ENCODE data around the gene LACRT. TPM values are rescaled to one million over a fixed set of nuclear protein-coding genes. Genes with fewer than 3 reads are reported as not detected.
"Not testable (repeated sequence)": the region's sequence is repeated elsewhere in the genome, so short reads cannot be mapped to it uniquely, and the experiment has no call there.

The LACRT gene
- total RNA-seq, 1 donor from 2014 or later, result not detected

- DNase-seq (ENCODE audit: low spot score), result not testable (repeated sequence)
Observed at GRCh38 chr12:54639112-54639511, 4.4 kb upstream of the LACRT start.

- DNase-seq (ENCODE audit: low spot score), result no peak
Observed at GRCh38 chr12:54631988-54632728, 2.5 kb downstream of the LACRT start.

DNA sequence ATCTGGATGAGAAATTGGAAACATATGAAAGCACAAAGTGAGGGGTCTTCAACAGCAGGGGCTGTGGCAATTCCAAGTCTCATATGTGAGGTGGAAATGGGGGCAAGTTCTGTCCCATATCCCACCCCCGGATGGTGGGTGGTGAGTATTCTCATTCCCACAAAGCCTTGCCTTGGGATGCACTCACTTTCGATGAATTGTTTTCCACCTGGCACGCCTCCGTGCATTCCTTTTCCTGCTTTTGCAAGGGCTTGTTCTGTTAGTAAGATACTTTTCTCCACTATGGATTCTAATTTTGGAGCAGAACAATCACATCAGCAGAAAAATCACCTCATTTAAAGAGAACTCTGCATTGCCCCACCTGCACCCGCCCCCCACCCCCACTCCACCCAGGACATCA, 3.1 kb downstream of the LACRT start:
- no peak for DNase-seq (ENCODE audit: low spot score)

DNA sequence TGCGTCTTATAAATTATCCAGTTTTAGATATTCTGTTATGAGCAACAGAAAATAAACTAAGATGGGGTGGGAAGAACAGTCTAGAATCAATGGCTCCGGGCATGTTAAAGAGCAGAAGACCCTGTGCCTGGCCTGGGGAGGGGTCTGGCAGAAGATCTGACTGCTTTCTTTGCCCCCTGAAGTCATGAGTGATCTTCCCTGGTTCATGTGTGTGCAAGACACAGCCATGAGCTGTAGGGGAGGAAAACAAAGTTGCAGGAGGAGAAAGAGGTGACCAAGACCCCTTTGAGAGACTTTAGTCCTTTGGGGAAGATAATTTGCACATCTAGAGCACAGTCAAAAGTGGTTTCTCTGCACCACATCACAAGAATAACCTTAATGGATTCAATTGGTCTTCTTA, 4.8 kb downstream of the LACRT start:
- DNase-seq (ENCODE audit: low spot score), result no peak

DNA sequence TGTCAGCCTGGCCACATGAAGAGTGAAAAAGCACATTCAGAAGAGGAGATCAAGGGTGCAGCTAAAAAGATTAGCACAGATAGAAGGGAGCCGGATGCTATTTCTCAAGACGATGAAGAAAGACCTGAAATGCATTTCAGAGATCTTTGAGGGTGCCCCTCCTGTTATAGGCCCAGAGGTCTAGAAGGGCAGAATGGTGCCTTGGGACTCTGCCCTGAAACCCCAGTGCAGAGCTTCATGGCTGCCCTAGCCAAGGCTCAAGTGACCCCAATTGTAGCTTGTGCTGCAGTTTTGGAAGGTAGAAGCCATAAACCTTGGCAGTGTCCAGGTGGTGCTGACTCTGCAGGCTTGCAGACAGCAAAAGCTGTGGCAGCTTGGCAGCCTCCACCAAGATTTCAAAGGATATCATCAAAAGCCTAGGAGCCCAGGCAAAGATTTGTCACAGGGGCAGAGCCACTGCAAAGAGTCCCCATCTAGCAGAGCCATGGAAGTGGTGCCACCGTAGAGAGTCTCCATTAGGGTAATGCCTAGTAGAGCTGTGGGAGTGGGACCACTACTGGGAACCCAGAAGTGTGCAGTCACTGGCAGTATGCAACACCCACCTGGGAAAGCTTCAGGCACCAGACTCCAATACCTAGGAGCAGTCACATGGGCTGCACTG, 6.4 kb downstream of the LACRT start:
- no peak for DNase-seq (ENCODE audit: low spot score)

DNA sequence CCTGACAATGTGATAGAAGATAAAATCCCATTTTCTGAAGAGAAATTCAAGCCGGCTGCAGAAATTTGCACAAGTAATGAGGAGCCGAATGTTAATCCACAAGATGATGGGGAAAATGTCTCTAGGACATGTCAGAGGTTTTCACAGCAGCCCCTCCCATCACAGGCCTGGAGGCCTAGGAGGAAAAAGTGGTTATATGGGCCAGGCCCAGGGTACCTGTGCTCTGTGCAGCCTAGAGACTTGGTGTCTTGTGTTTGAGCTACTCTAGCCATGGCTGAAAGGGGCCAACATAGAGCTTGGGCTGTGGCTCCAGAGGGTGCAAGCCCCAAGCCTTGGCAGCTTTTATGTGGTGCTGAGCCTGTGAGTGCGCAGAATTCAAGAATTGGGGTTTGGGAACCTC, 7.4 kb downstream of the LACRT start:
- no peak for DNase-seq (ENCODE audit: low spot score)

DNA sequence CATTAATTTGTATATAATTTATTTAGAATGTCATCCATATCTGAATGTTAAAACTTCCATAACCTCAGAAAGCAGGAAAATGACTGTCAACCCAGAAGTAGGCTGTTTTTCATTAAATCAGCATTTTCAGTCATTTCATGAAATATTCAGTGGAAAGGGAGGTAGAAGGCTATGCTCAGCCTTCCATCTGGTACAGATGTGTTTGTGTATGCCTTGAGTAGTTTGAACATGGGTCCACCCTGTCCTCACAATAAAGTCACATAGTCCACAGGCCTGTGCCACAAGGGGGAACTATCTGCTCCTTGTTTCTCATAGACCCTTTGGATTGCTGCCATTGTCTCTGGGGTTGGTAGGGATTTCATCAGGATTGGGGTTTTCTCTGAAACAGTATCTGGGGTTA, 9.1 kb downstream of the LACRT start:
- no peak for DNase-seq (ENCODE audit: low spot score)

GRCh38 chr12:54624315-54625279, 10.1 kb downstream of the LACRT start:
- no peak for DNase-seq (ENCODE audit: low spot score)

GRCh38 chr12:54622463-54623183, 12.1 kb downstream of the LACRT start:
- DNase-seq (ENCODE audit: low spot score), result no peak

DNA sequence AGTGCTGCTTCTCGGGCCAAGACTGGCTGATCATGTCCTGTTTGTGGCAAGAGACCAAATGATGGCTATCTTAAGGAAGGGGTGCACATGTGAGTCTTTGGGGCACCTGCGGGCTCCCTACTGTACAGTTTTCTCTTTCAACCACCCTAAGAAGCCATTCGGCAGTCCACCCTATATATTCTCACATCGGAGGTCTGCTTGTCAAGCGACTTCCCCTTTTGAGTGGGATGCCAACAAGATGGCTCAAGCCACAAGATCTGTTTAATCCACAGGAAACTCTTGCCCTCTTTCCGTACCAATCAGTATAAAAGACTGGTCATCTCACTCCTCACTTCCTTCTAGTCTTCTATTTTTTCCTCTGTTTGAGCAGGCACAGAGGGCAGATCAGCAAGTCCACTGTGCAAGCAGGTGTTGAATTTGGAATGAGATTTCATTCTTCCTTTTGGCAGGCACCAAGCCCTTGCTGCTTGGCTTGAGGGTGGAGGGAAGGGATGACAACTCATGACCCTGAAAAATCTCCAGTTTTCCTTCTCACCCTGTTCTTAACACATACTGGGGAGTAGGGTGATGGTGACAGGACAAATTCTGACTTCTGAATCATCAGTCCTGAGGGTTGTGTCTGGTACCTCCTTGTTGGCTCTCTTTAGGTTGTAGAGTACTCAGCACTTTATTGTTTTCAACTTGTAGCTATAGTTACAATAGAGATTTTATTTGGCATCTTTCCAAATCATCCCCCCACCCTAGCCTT, 17.6 kb downstream of the LACRT start:
- no peak for DNase-seq (ENCODE audit: low spot score)

GRCh38 chr12:54612225-54612750, 22.4 kb downstream of the LACRT start:
- DNase-seq (ENCODE audit: low spot score), result no peak

GRCh38 chr12:54611715-54612149, 23.0 kb downstream of the LACRT start:
- DNase-seq (ENCODE audit: low spot score), result no peak

DNA sequence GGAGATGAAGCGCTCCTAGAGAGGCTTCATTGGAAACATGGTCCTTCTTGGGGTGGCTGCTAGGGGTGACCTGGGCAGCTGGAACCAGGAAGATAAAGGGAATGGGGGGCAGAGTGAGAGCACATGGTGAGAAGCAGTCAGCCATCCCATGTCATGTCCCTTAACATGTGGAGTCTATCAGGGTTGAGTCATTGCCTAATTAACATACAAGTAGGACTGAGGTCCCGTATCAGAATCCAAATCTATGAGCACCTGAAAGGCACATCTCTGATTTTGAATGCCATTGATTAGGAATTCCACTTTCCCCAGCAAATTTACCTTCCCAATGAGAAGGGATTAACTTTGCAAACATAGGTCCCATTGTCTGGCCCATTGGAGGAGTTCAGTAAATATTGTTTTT, 25.9 kb downstream of the LACRT start:
- DNase-seq (ENCODE audit: low spot score), result no peak

DNA sequence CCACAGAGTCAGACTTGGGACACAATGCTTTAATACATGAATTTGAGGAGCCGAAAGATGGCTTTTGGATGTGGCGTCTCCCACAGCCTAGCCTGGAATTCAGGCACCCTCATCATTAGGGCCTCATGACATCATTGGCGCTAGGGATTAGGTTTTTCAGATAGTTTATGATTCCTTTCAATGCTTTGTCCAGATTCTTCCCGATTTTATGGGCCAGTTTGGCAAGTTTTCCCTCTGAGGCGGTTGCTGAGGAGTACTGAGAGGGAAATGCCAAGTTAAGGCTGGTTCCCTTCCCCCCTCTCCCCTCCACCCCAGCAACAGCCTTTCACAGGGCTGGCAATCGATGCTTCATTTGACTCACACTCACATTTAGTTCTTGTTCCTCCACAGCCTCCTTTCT, 26.5 kb downstream of the LACRT start:
- DNase-seq (ENCODE audit: low spot score), result no peak

DNA sequence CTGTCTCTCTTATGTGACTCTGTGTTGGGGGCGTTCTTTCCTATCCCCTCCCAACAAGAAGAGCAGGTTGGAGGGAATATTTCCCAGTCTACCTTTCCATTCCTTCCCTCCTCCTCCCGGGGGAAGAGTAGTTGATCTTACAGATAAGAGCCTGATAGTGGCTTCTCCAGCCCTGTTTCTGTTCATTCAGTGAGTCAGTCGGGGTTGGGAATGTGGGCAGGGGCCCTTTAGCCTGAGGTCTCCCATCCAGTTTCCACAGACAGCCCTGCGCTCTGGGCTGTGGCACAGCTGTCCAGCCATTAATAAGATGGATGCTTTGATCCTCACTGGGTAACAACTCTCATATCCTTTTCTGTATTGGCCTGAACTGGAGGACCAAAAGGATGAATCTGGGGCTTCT, 28.1 kb downstream of the LACRT start:
- no peak for DNase-seq (ENCODE audit: low spot score)

- DNase-seq (ENCODE audit: low spot score), result no peak
Observed at GRCh38 chr12:54605138-54605970, 29.3 kb downstream of the LACRT start.

- DNase-seq (ENCODE audit: low spot score), result no peak
Observed at GRCh38 chr12:54604436-54604835, 30.3 kb downstream of the LACRT start.

DNA sequence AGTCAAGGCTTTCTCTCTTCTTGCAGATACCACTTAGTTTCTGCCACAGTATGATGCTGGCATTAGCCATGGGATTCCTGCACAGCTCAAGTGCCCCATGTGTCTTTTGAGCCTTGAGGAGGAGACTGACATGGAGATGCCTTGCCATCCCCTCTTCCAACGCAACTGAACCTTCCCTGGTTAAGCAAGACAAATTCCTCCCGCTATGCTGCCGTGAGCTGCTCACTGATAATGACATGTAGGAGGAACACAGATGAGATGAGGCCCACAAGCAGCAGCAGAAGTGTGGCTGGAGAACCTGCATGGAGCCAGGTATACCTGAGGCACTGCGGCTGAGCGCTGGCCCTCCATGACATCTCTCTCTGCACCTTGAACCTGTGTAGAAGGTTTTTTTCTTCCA, 30.8 kb downstream of the LACRT start:
- DNase-seq (ENCODE audit: low spot score), result no peak

GRCh38 chr12:54603173-54603814, 31.4 kb downstream of the LACRT start:
- DNase-seq (ENCODE audit: low spot score), result peak; percentile 73
